SU-DHL-6 (cell line): ENCODE data around the gene MMP7.

Experiments used
- H2AFZ ChIP-seq: fragments of 200-600 bp; sonication (generic); 2 replicates; pipeline ENCODE4 v1.6.1; 2014; ENCODE audit warnings: low read depth, mild to moderate bottlenecking, moderate library complexity, mixed read lengths, antibody characterized with exemption, low read length; ENCODE audit not compliant: severe bottlenecking
- H3F3A ChIP-seq: fragments of 200-600 bp; shearing (Covaris generic); 2 replicates; pipeline ENCODE4 v1.6.0; 2016; ENCODE audit warnings: antibody characterized with exemption, mild to moderate bottlenecking; ENCODE audit not compliant: insufficient read depth
- H3K27ac ChIP-seq: fragments of 200-600 bp; sonication (generic); 2 replicates; pipeline ENCODE4 v1.5.1; 2016; ENCODE audit warnings: low read depth, mild to moderate bottlenecking, low read length, moderate library complexity, mixed read lengths
- H3K27me3 ChIP-seq: fragments of 200-600 bp; sonication (generic), shearing (Covaris generic); 2 replicates; pipeline ENCODE4 v1.6.0; 2014; ENCODE audit warnings: mild to moderate bottlenecking, low read length
- H3K36me3 ChIP-seq: fragments of 200-600 bp; sonication (generic); 2 replicates; pipeline ENCODE4 v1.6.1; 2014; ENCODE audit warnings: mild to moderate bottlenecking, low read length, mixed read lengths
- H3K4me2 ChIP-seq: fragments of 300-600, 200-600 bp; shearing (Covaris generic), sonication (generic); 2 replicates; pipeline ENCODE4 v1.6.0; 2014; ENCODE audit warnings: low read length, low read depth, mild to moderate bottlenecking; ENCODE audit not compliant: poor library complexity, severe bottlenecking
- H3K4me3 ChIP-seq: fragments of 200-600 bp; sonication (generic); 2 replicates; pipeline ENCODE4 v1.5.1; 2014; ENCODE audit warnings: antibody characterized with exemption, low read length, mild to moderate bottlenecking, mixed read lengths; ENCODE audit not compliant: insufficient read depth, poor library complexity, severe bottlenecking
- H3K79me2 ChIP-seq: fragments of 200-600 bp; sonication (generic); 2 replicates; pipeline ENCODE4 v1.6.1; 2014; ENCODE audit warnings: mild to moderate bottlenecking, low read length, moderate library complexity; ENCODE audit not compliant: insufficient read depth
- H3K9ac ChIP-seq: fragments of 200-600 bp; sonication (generic); 2 replicates; pipeline ENCODE4 v1.7.0; 2014; ENCODE audit warnings: mild to moderate bottlenecking, low read length
- H3K9me2 ChIP-seq: fragments of 200-600 bp; sonication (generic); replicated peaks from 2 replicates; pipeline ENCODE4 v1.6.1; 2014; ENCODE audit warnings: low read length; ENCODE audit not compliant: insufficient read depth
- H3K9me3 ChIP-seq: fragments of 200-600 bp; sonication (generic); 2 replicates; pipeline ENCODE4 v1.6.1; 2014; ENCODE audit warnings: low read length, mixed read lengths; ENCODE audit not compliant: insufficient read depth
- H4K20me1 ChIP-seq: fragments of 200-600 bp; sonication (generic); 2 replicates; pipeline ENCODE4 v1.6.1; 2014; ENCODE audit warnings: low read depth, mild to moderate bottlenecking, antibody characterized with exemption, low read length, moderate library complexity, mixed read lengths
- CTCF ChIP-seq: fragments of 200-600 bp; sonication (generic); IDR thresholded peaks from one replicate; pipeline ENCODE4 v1.5.1; 2017; ENCODE audit warnings: antibody characterized with exemption, mild to moderate bottlenecking, low read length, moderate library complexity; ENCODE audit not compliant: insufficient read depth, poor library complexity, severe bottlenecking
- EZH2phosphoT487 ChIP-seq: fragments of 200-600 bp; sonication (generic), shearing (Covaris generic); conservative IDR thresholded peaks from 2 replicates; pipeline ENCODE4 v1.6.1; 2018; ENCODE audit warnings: mild to moderate bottlenecking, antibody characterized with exemption, low read length, moderate library complexity, mixed read lengths

MMP7 gene

GRCh38 chr11:102485095-102485722 is 45.3 kb downstream of the MMP7 start:
- Histone ChIP-seq H3K4me3 (no peak overlapping the region), H3K4me2 (no peak overlapping the region), H3K79me2 (no peaks in the 10 kb centered on the region), H4K20me1 (no peaks in the 10 kb centered on the region), H3K9me3 (no peaks in the 10 kb centered on the region), H3K9me2 (no peaks in the 10 kb centered on the region), H2AFZ (no peak overlapping the region), H3F3A (no peaks in the 10 kb centered on the region), H3K27ac (no peak overlapping the region), H3K27me3 (no peaks in the 10 kb centered on the region), H3K9ac (no peak overlapping the region), H3K36me3 (no peaks in the 10 kb centered on the region)
- TF ChIP-seq EZH2phosphoT487 (no peak), CTCF (no peak)

GRCh38 chr11:102482433-102482832 is 48.1 kb downstream of the MMP7 start:
- Histone ChIP-seq H3K79me2 (no peaks in the 10 kb centered on the region), H3K9ac (no peak overlapping the region), H3K27ac (no peak overlapping the region), H4K20me1 (no peaks in the 10 kb centered on the region), H3K36me3 (no peaks in the 10 kb centered on the region), H3F3A (no peaks in the 10 kb centered on the region), H3K4me2 (no peak overlapping the region), H3K9me3 (no peaks in the 10 kb centered on the region), H3K4me3 (no peak overlapping the region), H2AFZ (no peak overlapping the region), H3K27me3 (no peaks in the 10 kb centered on the region), H3K9me2 (no peaks in the 10 kb centered on the region)
- TF ChIP-seq CTCF (no peak), EZH2phosphoT487 (no peak)

- Histone ChIP-seq H3K27ac (no peak overlapping the region), H3K9ac (no peak overlapping the region), H3K9me3 (no peaks in the 10 kb centered on the region), H3K4me3 (no peak overlapping the region), H2AFZ (no peak overlapping the region), H3K36me3 (no peaks in the 10 kb centered on the region), H3F3A (no peaks in the 10 kb centered on the region; the same call in 1 of the 2 replicates), H3K9me2 (no peaks in the 10 kb centered on the region), H4K20me1 (no peaks in the 10 kb centered on the region), H3K79me2 (no peaks in the 10 kb centered on the region), H3K27me3 (no peaks in the 10 kb centered on the region), H3K4me2 (no peak overlapping the region)
- TF ChIP-seq EZH2phosphoT487 (no peak), CTCF (no peak)
Observed at GRCh38 chr11:102479733-102480132, 50.8 kb downstream of the MMP7 start.
